ENCODE data around the gene TTC28.

DNA sequence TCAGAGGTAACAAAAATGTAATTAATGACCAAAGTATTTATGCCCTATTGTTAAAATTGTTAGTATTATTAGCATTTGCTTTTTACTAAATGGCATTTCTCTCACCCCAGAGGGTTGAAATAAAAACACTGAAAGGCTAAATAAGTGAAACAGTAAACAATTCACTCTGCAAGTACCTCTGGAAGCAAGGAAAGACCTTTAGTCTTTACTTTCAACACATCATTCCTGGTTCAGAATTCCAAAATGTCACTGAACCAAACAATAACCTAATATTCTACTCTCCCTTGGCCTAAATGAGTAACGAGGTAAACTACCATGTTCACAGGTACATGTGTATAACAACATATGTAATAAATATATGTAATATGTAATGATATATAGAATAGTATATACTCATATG, 369.3 kb downstream of the TTC28 start:
- TF ChIP-seq, protein P1, sequence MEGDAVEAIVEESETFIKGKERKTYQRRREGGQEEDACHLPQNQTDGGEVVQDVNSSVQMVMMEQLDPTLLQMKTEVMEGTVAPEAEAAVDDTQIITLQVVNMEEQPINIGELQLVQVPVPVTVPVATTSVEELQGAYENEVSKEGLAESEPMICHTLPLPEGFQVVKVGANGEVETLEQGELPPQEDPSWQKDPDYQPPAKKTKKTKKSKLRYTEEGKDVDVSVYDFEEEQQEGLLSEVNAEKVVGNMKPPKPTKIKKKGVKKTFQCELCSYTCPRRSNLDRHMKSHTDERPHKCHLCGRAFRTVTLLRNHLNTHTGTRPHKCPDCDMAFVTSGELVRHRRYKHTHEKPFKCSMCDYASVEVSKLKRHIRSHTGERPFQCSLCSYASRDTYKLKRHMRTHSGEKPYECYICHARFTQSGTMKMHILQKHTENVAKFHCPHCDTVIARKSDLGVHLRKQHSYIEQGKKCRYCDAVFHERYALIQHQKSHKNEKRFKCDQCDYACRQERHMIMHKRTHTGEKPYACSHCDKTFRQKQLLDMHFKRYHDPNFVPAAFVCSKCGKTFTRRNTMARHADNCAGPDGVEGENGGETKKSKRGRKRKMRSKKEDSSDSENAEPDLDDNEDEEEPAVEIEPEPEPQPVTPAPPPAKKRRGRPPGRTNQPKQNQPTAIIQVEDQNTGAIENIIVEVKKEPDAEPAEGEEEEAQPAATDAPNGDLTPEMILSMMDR (IDR thresholded peaks at IDR 0.05; ENCODE audit: insufficient read depth, low read depth, low read length), result no peak
- TF ChIP-seq EZH2 (IDR thresholded peaks at IDR 0.05; ENCODE audit: insufficient read depth, low read length), result no peak
